NCI-H774 (cell line): ENCODE measurements around the gene CLPTM1L.
"Not testable (repeated sequence)": the region's sequence is repeated elsewhere in the genome, so short reads cannot be mapped to it uniquely, and the experiment has no call there.

Experiments used
- DNase-seq: peaks from one replicate; lab custom pipeline; 2025; lab: John Stamatoyannopoulos, UW

CLPTM1L gene

GRCh38 chr5:1359031-1359645 is 14.2 kb upstream of the CLPTM1L start:
- no peak for DNase-seq

DNA sequence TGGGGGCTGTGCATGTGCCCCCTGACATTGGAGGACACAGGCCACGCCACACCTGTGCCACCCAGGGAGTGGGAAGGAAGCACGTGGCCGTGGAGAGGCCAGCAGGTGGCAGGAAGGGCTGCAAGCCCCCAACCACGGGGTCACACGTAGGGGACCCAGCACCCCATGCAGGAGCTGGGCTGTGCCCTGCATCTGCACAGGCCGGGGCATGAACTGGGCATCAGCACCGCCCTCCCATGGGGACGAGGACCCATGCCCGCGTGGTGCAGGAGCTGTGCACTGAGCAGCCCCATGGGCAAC is 13.8 kb upstream of the CLPTM1L start:
- no peak for DNase-seq

- DNase-seq = no peak
These were observed 13.2 kb upstream of the CLPTM1L start for GRCh38 chr5:1357946-1358725.

- no peak for DNase-seq
These were observed 12.2 kb upstream of the CLPTM1L start for GRCh38 chr5:1356873-1357787.

- no peak for DNase-seq
These were observed 9.7 kb upstream of the CLPTM1L start for GRCh38 chr5:1354576-1354975.

DNA sequence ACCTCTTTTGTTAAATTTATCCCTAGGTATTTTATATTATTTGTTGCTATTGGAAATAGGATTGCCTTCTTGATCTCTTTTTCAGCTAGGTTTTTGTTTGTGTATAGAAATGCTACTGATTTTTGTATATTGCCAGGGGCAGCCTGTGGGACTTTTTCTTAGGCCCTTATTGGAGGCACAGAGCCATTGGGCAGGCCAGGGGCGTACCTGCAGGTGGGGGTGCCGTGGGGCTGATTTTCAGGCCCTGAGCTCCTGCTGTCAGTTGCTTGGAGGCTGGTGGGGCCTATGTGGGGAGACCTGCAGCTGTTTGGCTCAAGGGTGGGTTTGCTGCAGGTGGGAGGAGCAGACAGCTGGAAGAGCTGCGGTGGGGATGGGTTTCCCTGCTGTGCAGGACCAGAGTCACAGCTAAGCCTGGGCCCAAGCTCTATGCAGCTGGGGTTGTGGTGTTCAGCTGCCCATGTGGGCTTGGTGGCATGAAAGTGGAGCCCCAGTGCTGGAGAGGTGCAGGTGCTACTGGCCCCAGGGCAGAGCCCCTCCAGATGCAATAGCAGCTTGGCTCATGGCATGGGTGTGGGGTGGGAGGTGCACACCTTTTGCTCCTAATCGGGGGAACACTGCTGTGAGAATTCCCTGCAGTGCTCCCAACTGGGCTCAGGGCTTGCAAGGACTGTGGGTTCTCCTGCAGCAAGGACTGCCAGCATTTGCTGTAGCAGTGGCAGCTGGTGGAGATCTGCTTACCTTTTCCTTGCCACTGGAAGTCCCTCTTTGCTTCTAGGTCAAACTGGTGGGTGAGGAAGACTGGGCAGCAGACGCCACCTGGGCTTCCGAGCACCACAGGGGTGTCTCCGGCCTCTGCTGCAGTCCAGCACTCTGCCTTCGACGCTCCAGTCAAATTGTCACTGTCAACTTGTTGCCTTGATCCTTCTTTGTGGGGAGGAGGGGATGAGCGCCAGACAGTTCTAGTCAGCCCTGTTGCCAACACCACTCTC is 7.6 kb upstream of the CLPTM1L start:
- DNase-seq = no peak

DNA sequence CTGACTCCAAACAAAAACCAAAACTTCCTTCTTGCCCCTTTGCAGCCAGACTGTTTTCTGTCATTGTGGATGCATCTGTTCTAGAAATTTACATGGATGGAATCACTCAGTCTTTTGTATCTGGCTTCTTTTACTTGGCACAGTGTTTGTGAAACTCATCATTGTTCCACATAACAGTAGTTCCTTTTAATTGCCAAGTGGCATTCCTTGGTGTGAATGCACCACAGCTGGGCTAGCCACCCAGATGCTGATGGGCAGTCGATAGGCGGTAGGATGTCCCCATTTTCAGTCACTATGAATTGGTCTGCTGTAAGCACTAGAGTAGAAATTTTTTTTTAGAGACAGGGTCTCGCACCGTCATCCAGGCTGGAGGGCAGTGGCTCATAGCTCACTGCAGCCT is 6.3 kb upstream of the CLPTM1L start:
- no peak for DNase-seq

GRCh38 chr5:1349246-1349645 is 4.3 kb upstream of the CLPTM1L start:
- no peak for DNase-seq

GRCh38 chr5:1348986-1349245 is 4.0 kb upstream of the CLPTM1L start:
- DNase-seq = no peak

GRCh38 chr5:1347571-1347970 is 2.7 kb upstream of the CLPTM1L start:
- no peak for DNase-seq

DNA sequence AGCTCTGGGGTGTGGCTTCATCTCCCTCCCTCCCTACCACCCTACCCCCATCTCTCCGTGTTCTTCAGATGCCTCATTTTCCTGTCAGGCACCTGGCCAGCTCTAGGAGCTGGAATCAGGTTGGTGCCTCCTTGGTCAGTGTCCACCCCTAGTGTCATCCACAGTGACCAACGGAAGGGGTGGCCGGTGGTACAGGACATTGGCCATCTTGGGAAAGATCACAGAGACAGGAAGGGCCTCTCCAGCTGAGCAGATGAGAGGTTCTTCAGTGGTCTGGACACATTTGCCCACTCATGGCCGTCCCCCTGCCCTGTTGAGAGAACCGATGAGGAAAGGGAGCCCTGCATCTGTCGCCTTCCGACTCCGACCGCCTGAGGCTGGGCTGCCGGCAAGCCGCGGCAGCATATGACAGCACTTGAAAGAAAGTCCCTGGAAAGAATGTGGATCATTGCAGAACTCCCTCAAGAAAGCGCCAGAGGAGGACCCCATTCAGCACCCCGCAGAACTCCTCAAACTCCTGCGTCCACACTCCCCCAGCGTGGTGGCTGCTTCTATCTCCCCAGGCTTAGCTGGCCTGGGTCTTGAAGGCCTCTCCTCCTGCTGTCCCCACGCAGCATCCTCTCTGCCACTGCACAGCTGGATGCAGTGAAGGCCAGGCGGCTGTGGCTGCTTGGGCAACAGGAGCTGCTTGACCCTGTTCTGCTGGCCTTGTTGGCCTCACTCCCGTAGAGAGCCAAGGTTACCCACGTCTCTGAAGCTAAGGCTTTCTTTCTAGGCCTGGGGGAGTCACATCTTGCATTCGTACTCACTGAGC is 1.9 kb upstream of the CLPTM1L start:
- no peak for DNase-seq

DNA sequence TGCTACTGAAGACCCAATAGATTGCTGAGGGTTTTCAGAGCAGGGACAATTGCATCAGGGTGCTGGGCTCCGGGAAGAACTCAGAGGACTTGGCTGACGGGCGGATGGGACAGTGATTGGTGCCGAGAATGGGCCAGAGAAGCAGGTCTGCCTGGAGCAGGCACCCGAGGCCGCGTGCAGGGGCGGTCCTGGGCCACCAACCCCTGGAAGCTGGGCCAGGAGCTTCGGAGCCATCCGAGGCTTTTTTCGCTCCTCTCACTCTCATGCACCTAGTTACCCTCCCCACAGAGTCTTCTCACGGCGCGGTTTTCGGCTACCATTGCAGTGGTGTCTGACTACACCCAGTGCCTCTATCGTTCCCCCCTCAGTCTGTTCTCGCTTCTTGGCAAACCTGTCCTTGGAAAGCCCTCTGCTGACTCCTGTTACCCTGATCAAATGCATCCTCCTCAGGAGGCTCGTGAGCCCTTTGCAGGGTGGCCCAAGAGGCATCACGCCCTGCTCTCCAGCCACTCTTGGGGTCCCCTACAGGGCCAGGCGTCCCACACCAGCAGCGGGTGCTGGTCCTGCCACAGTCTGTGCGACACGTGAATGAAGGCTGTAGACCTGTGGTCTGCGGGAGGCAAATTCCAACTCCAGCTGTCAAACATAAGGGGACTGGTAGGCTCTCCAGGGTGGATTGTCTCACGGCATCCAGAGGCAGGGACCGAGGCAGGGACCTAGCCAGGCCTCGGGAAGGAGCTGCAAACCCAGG is 1.2 kb upstream of the CLPTM1L start:
- DNase-seq = no peak

GRCh38 chr5:1343931-1344901 is 683 bp downstream of the CLPTM1L start:
- DNase-seq = no peak

GRCh38 chr5:1343315-1343751 is 1.6 kb downstream of the CLPTM1L start:
- no peak for DNase-seq

DNA sequence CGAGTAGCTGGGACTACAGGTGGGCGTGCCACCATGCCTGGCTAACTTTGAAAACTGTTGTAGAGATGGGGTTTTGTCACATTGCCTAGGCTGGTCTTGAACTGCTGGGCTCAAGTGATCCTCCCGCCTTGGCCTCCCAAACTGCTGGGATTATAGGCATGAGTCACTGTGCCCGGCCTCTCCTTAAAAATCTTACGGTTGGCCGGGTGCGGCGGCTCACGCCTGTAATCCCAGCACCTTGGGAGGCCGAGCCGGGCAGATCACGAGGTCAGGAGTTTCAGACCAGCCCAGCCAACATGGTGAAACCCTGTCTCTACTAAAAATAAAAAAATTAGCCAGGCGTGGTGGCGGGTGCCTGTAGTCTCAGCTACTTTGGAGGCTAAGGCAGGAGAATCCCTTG is 2.2 kb downstream of the CLPTM1L start:
- DNase-seq = not testable (repeated sequence)

- no peak for DNase-seq
These were observed 2.6 kb downstream of the CLPTM1L start for GRCh38 chr5:1342268-1342667.

- no peak for DNase-seq
These were observed 3.0 kb downstream of the CLPTM1L start for GRCh38 chr5:1341863-1342262.

DNA sequence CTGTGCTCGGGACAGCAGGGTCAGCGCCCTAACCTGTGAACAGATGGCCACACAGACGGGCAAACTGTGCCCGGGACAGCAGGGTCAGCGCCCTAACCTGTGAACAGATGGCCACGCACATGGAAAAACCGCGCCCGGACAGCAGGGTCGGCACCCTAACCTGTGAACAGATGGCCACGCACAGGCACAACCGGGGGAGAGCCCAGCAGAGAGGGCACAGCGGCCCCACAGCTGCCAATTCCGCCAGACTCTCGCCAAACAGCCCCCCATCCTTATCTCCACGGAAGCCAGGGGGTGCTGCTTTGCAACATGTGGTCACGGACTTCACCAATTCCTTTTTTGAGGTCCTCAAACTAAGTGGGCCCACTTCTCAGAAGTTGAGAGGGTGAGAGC is 5.1 kb downstream of the CLPTM1L start:
- DNase-seq = not testable (repeated sequence)
